ENCODE results near the gene ZNF503. TPM values are rescaled to one million over a fixed set of nuclear protein-coding genes. Genes with fewer than 3 reads are reported as not detected.

ZNF503 gene
- total RNA-seq, 1 donor from 2014 or later, result 5.6 TPM

GRCh38 chr10:75352650-75353049 is 48.9 kb downstream of the ZNF503 start:
- no peak for DNase-seq

GRCh38 chr10:75351637-75352036 is 49.9 kb downstream of the ZNF503 start:
- DNase-seq, result no peak

- DNase-seq, result no peak
Measured at GRCh38 chr10:75350791-75351190, 50.8 kb downstream of the ZNF503 start.

Other genes starting within 250 kb of the ZNF503 start
- 105 TPM for gene VDAC2, start 191.0 kb downstream of the ZNF503 start, total RNA-seq
- 5.0 TPM for gene COMTD1, start 165.8 kb downstream of the ZNF503 start, total RNA-seq
- gene LRMDA, start 29.9 kb upstream of the ZNF503 start, total RNA-seq, result 12.7 TPM

Data from skin of body (tissue), 2 donors.